ENCODE results near the gene DHX9.

DNA sequence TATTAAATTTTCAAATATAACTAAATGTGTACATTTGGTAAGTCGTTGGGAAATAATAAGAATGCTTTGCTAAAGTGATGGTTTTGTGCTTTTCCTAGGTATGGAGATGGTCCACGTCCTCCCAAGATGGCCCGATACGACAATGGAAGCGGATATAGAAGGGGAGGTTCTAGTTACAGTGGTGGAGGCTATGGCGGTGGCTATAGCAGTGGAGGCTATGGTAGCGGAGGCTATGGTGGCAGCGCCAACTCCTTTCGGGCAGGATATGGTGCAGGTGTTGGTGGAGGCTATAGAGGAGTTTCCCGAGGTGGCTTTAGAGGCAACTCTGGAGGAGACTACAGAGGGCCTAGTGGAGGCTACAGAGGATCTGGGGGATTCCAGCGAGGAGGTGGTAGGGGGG lies 47.8 kb downstream of the DHX9 start:
- TF ChIP-seq, protein P1, sequence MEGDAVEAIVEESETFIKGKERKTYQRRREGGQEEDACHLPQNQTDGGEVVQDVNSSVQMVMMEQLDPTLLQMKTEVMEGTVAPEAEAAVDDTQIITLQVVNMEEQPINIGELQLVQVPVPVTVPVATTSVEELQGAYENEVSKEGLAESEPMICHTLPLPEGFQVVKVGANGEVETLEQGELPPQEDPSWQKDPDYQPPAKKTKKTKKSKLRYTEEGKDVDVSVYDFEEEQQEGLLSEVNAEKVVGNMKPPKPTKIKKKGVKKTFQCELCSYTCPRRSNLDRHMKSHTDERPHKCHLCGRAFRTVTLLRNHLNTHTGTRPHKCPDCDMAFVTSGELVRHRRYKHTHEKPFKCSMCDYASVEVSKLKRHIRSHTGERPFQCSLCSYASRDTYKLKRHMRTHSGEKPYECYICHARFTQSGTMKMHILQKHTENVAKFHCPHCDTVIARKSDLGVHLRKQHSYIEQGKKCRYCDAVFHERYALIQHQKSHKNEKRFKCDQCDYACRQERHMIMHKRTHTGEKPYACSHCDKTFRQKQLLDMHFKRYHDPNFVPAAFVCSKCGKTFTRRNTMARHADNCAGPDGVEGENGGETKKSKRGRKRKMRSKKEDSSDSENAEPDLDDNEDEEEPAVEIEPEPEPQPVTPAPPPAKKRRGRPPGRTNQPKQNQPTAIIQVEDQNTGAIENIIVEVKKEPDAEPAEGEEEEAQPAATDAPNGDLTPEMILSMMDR (IDR thresholded peaks at IDR 0.05), result no peak
- TF ChIP-seq POLR2A (IDR thresholded peaks at IDR 0.05) (no peak), POLR2AphosphoS5 (IDR thresholded peaks at IDR 0.05; ENCODE audit: insufficient read depth in 1 of 2, low read depth in 1 of 2) (no peak)

All from vagina (tissue), 2 donors.